H1 (cell line): Measurements from ENCODE around the gene SRMS. TPM values are rescaled to one million over a fixed set of nuclear protein-coding genes. Genes with fewer than 3 reads are reported as not detected.
A peak's percentile ranks its signal among the peaks of the same experiment; 100 is the strongest.

ENCODE experiments used
- CTCF ChIA-PET: fragments of 300-600 bp; sonication (Branson Sonifier 250); formaldehyde crosslinking; loops from one replicate; lab custom pipeline; 2021; ENCODE audit not compliant: partially characterized antibody; lab: Charles Lee
- POLR2A ChIA-PET: fragments of 300-600 bp; sonication (Branson Sonifier 250); formaldehyde crosslinking; loops from one replicate; lab custom pipeline; 2021; ENCODE audit warnings: inconsistent platforms; ENCODE audit not compliant: partially characterized antibody; lab: Charles Lee
- DNase-seq, 2 experiments: peaks; one replicate each; pipeline versions ENCODE4 v3.0.0 to v3.0.0-alpha.2; 2010 to 2022; ENCODE audit warnings: low spot score in 2 of 2, low read depth in 1 of 2, mixed read lengths in 1 of 2
- FAIRE-seq: peaks from 2 replicates; lab custom pipeline; 2011; peaks lifted over from hg19 to GRCh38; lab: Jason Lieb, UNC
- H2AFZ ChIP-seq: 2 replicates; pipeline ENCODE4 v1.8.1; 2012; ENCODE audit warnings: low read length, inconsistent platforms
- H2AK5ac ChIP-seq: 2 replicates; pipeline ENCODE4 v1.6.1; 2013; ENCODE audit warnings: low read depth, low read length
- H2BK120ac ChIP-seq: replicated peaks from 2 replicates; pipeline ENCODE3; 2013; ENCODE audit warnings: low read depth, low read length, inconsistent platforms
- H2BK12ac ChIP-seq: 2 replicates; pipeline ENCODE4 v1.6.1; 2013; ENCODE audit warnings: low read depth, low read length
- H2BK15ac ChIP-seq: 2 replicates; pipeline ENCODE4 v1.6.1; 2013; ENCODE audit warnings: low read length
- H2BK20ac ChIP-seq: 2 replicates; pipeline ENCODE4 v1.6.1; 2013; ENCODE audit warnings: low read length
- H2BK5ac ChIP-seq: 2 replicates; pipeline ENCODE4 v1.6.1; 2013; ENCODE audit warnings: low read depth, low read length
- H3K14ac ChIP-seq: 2 replicates; pipeline ENCODE4 v1.6.1; 2013; ENCODE audit warnings: inconsistent platforms; ENCODE audit not compliant: insufficient read length
- H3K18ac ChIP-seq: 2 replicates; pipeline ENCODE4 v1.6.1; 2013; ENCODE audit warnings: low read length; ENCODE audit errors: extremely low read depth
- H3K23ac ChIP-seq: 2 replicates; pipeline ENCODE4 v1.6.1; 2013; ENCODE audit warnings: inconsistent platforms; ENCODE audit not compliant: insufficient read length
- H3K23me2 ChIP-seq: 2 replicates; pipeline ENCODE4 v1.6.1; 2013; ENCODE audit warnings: low read depth, low read length
- H3K27ac ChIP-seq: 2 replicates; pipeline ENCODE4 v1.6.1; 2011; ENCODE audit warnings: low read depth, low read length, inconsistent platforms
- H3K27me3 ChIP-seq, 4 experiments: replicated peaks in 1 of 4; 1 replicate in 1 of 4; 2 replicates in 3 of 4; pipeline versions ENCODE4 v1.6.1 to v1.8.1; 2011 to 2013; ENCODE audit warnings: low read length in 3 of 4, mild to moderate bottlenecking in 3 of 4, inconsistent platforms in 2 of 4, mixed read lengths in 2 of 4, moderate library complexity in 1 of 4; ENCODE audit not compliant: control insufficient read depth in 3 of 4, insufficient read depth in 3 of 4; ENCODE audit errors: extremely low read depth in 1 of 4
- H3K36me3 ChIP-seq, 4 experiments: 2 replicates each; pipeline versions ENCODE4 v1.6.1 to v1.8.1; 2011 to 2013; ENCODE audit warnings: mild to moderate bottlenecking in 4 of 4, low read length in 3 of 4, moderate library complexity in 2 of 4, control low read depth in 1 of 4, inconsistent platforms in 1 of 4; ENCODE audit not compliant: insufficient read depth in 4 of 4, control insufficient read depth in 2 of 4
- H3K4ac ChIP-seq: replicated peaks from 2 replicates; pipeline ENCODE3; 2013; ENCODE audit warnings: low read length, low read depth, mixed read lengths, inconsistent platforms; ENCODE audit not compliant: insufficient read length
- H3K4me1 ChIP-seq, 4 experiments: replicated peaks in 1 of 4; 1 replicate in 1 of 4; 2 replicates in 3 of 4; pipeline versions ENCODE4 v1.6.1 to v1.8.1; 2011 to 2013; ENCODE audit warnings: low read length in 3 of 4, inconsistent platforms in 2 of 4, mixed read lengths in 1 of 4; ENCODE audit not compliant: insufficient read depth in 4 of 4, control insufficient read depth in 3 of 4
- H3K4me2 ChIP-seq, 2 experiments: 2 replicates each; pipeline versions ENCODE4 v1.6.1 to v1.8.1; 2011 to 2013; ENCODE audit warnings: low read depth in 2 of 2, low read length in 2 of 2, control low read depth in 1 of 2, inconsistent platforms in 1 of 2, mild to moderate bottlenecking in 1 of 2; ENCODE audit not compliant: insufficient read depth in 1 of 2
- H3K4me3 ChIP-seq, 4 experiments: fragments of 200-600, 300-600 bp in 1 of 4; sonication (generic), shearing (Covaris generic), sonication (Bioruptor Twin) in 1 of 4; 2 replicates each; pipeline versions ENCODE4 v1.5.1 to v1.8.1; 2011 to 2016; ENCODE audit warnings: low read length in 4 of 4, low read depth in 3 of 4, control low read depth in 2 of 4, inconsistent platforms in 2 of 4, mild to moderate bottlenecking in 2 of 4, mixed read lengths in 1 of 4, moderate library complexity in 1 of 4; ENCODE audit not compliant: insufficient read depth in 2 of 4; ENCODE audit errors: extremely low read depth in 1 of 4
- H3K56ac ChIP-seq: replicated peaks from 2 replicates; pipeline ENCODE3; 2013; ENCODE audit warnings: low read depth, mild to moderate bottlenecking, mixed read lengths, low read length, inconsistent platforms; ENCODE audit not compliant: insufficient read length
- H3K79me1 ChIP-seq: 2 replicates; pipeline ENCODE4 v1.6.1; 2013; ENCODE audit warnings: low read depth, low read length, control low read depth
- H3K79me2 ChIP-seq, 2 experiments: 2 replicates each; pipeline versions ENCODE4 v1.6.1 to v1.8.1; 2012 to 2013; ENCODE audit warnings: low read length in 2 of 2, mild to moderate bottlenecking in 2 of 2, inconsistent platforms in 1 of 2; ENCODE audit not compliant: insufficient read depth in 2 of 2, control insufficient read depth in 1 of 2
- H3K9ac ChIP-seq, 4 experiments: replicated peaks in 1 of 4; 1 replicate in 1 of 4; 2 replicates in 3 of 4; pipeline versions ENCODE4 v1.6.1 to v1.8.1; 2011 to 2013; ENCODE audit warnings: low read depth in 3 of 4, low read length in 3 of 4, control low read depth in 2 of 4, mild to moderate bottlenecking in 2 of 4, moderate library complexity in 2 of 4, inconsistent platforms in 1 of 4; ENCODE audit errors: extremely low read depth in 1 of 4
- H3K9me3 ChIP-seq, 2 experiments: 2 replicates each; pipeline versions ENCODE4 v1.6.1 to v1.8.1; 2012 to 2013; ENCODE audit warnings: mild to moderate bottlenecking in 2 of 2, moderate library complexity in 2 of 2, control low read depth in 1 of 2, inconsistent platforms in 1 of 2, low read depth in 1 of 2, low read length in 1 of 2, mixed read lengths in 1 of 2; ENCODE audit not compliant: insufficient read depth in 2 of 2
- H4K20me1 ChIP-seq, 2 experiments: replicated peaks in 1 of 2; 2 replicates each; pipeline versions ENCODE3 to v1.8.1; 2011 to 2013; ENCODE audit warnings: inconsistent platforms in 2 of 2, low read length in 2 of 2, mild to moderate bottlenecking in 1 of 2; ENCODE audit not compliant: insufficient read depth in 2 of 2, control insufficient read depth in 1 of 2
- H4K5ac ChIP-seq: 2 replicates; pipeline ENCODE4 v1.6.1; 2013; ENCODE audit warnings: low read length, low read depth, mixed read lengths, inconsistent platforms; ENCODE audit not compliant: insufficient read length
- H4K8ac ChIP-seq: 2 replicates; pipeline ENCODE4 v1.8.0; 2013; ENCODE audit warnings: mild to moderate bottlenecking, moderate library complexity, low read length, inconsistent platforms; ENCODE audit not compliant: insufficient read depth; ENCODE audit errors: extremely low read depth
- H4K91ac ChIP-seq: replicated peaks from 2 replicates; pipeline ENCODE3; 2013; ENCODE audit warnings: low read length, mixed read lengths, inconsistent platforms; ENCODE audit not compliant: insufficient read length
- CHD2 ChIP-seq: IDR thresholded peaks from 2 replicates; pipeline ENCODE4 v1.6.1; 2012; ENCODE audit warnings: low read length, improper control_type of control experiment
- GABPA ChIP-seq: IDR thresholded peaks from 2 replicates; pipeline ENCODE4 v1.6.1; 2011; ENCODE audit warnings: mild to moderate bottlenecking, low read length, moderate library complexity, borderline replicate concordance; ENCODE audit not compliant: insufficient read depth
- KDM1A ChIP-seq: fragments of 200-600, 300-600 bp; sonication (generic); IDR thresholded peaks from 2 replicates; pipeline ENCODE4 v1.7.1; 2016; ENCODE audit warnings: mild to moderate bottlenecking, low read length, borderline replicate concordance
- KDM4A ChIP-seq: IDR thresholded peaks from one replicate; pipeline ENCODE4 v1.7.1; 2012; ENCODE audit warnings: low read depth, mild to moderate bottlenecking, moderate library complexity, low read length, inconsistent platforms; ENCODE audit not compliant: severe bottlenecking
- POLR2AphosphoS5 ChIP-seq: IDR thresholded peaks from 2 replicates; pipeline ENCODE4 v1.6.1; 2011; ENCODE audit warnings: low read depth, low read length
- ZNF274 ChIP-seq: IDR thresholded peaks from 2 replicates; pipeline ENCODE4 v1.7.0; 2012; ENCODE audit warnings: low read length, borderline replicate concordance; ENCODE audit errors: extremely low read depth
- WGBS, 2 experiments: shearing (Covaris generic) in 1 of 2; methylation state at CpG; one replicate each; pipeline versions ENCODE4 v1.1.6 to v1.1.7; 2013 to 2015; ENCODE audit warnings: low lambda C conversion rate in 2 of 2, mixed read lengths in 2 of 2, inconsistent platforms in 1 of 2, low coverage in 1 of 2, missing lambda C conversion rate in 1 of 2; ENCODE audit not compliant: insufficient replicate concordance in 2 of 2, insufficient coverage in 1 of 2, insufficient read length in 1 of 2; ENCODE audit errors: extremely low coverage in 1 of 2, missing lambda C conversion rate in 1 of 2; 5-methylcytosine and 5-hydroxymethylcytosine counted together
- polyA plus RNA-seq, 7 experiments: library from polyadenylated mRNA; depleted of rRNA in 3 of 7; stranded (reverse) in 5 of 7; unstranded in 2 of 7; fragments of >200 nt in 5 of 7; fragments of 200-250 nt in 2 of 7; gene quantifications; 1 replicate in 5 of 7; 2 replicates in 1 of 7; 4 replicates in 1 of 7; pipeline versions ENCODE4 v1.2.1 to v1.2.3, GENCODE V29; 2011 to 2013; ENCODE audit warnings: missing spikeins in 2 of 7, mixed read lengths in 2 of 7
- total RNA-seq: library from RNA; stranded (reverse); fragmentation: NEBNext Ultra II Directional; extraction: Animal tissue kit (Norgen Biotek cat#: 25700); gene quantifications from 2 replicates; pipeline ENCODE4 v1.2.1, GENCODE V29; 2021

Gene SRMS
- total and polyA plus RNA-seq, 2 of the 8 experiments (the other 6 are each of a cell fraction or from before 2014, with no cell fraction given), result 0.39 to 0.76 TPM

GRCh38 chr20:63554361-63555278 is 7.1 kb upstream of the SRMS start:
- Histone ChIP-seq H3K14ac (no peak overlapping the region), H4K91ac (no peak overlapping the region), H3K79me1 (no peaks in the 10 kb centered on the region), H4K8ac (peak overlapping the region; percentile 79), H2BK15ac (no peak overlapping the region; the same call in 1 of the 2 replicates), H3K4me2 (peak overlapping the region; percentile 49 to 95), H3K23me2 (peaks cover 4% of the 10 kb centered on the region; the same call in 1 of the 2 replicates), H3K27me3 (no peaks in the 10 kb centered on the region; a peak in 1 of 7 replicates), H3K18ac (no peak overlapping the region; the same call in 1 of the 2 replicates), H4K5ac (peak overlapping the region; percentile 21), H2AK5ac (no peak overlapping the region), H3K9me3 (no peaks in the 10 kb centered on the region), H2BK5ac (no peak overlapping the region), H4K20me1 (peaks cover 0 to 1% of the 10 kb centered on the region in 2 experiments), H2BK120ac (no peak overlapping the region), H2BK12ac (peak overlapping the region; percentile 9; the same call in 1 of the 2 replicates), H3K27ac (no peak overlapping the region), H3K56ac (no peak overlapping the region), H3K79me2 (no peaks in the 10 kb centered on the region), H3K4ac (no peak overlapping the region), H3K4me1 (peaks cover 0 to 19% (median 14%) of the 10 kb centered on the region in 4 experiments; a peak in 6 of 7 replicates), H3K9ac (0 out of 7 replicates have a peak overlapping the region, but pooled peaks of 1 of the 4 experiments have one; percentile 8), H3K36me3 (no peaks in the 10 kb centered on the region), H3K23ac (no peak overlapping the region), H2BK20ac (no peak overlapping the region; the same call in 1 of the 2 replicates), H2AFZ (no peak overlapping the region), H3K4me3 (peak overlapping the region; percentile 47 to 99 (median 52))
- CTCF ChIA-PET, result interaction anchor here (0.6 to 2.5 kb wide), 6 partner anchors 16 to 330 kb away, joined by 3 to 17 read pairs (median 3); partner anchors contain the start of gene PTK6
- 72% methylated on average over 34 of the region's 38 CpGs; no CpG with 5 or more reads in 1 of the 2 experiments for WGBS, 2 experiments
- no peak for DNase-seq
- POLR2A ChIA-PET, result interaction anchor here (1.4 to 1.5 kb wide), 3 partner anchors 34 to 183 kb away, joined by 4 to 7 read pairs (median 5); partner anchors contain the start of genes GMEB2 and PPDPF
- TF ChIP-seq KDM4A, result peak; percentile 14
- TF ChIP-seq ZNF274, result no peak
- no peak for TF ChIP-seq GABPA
- TF ChIP-seq KDM1A, result no peak
- TF ChIP-seq CHD2, result no peak
- no peak for TF ChIP-seq POLR2AphosphoS5
- FAIRE-seq, result no peak
